Measurements from ENCODE around the gene CERS2.
"Not testable (repeated sequence)": the region's sequence is repeated elsewhere in the genome, so short reads cannot be mapped to it uniquely, and the experiment has no call there.

The CERS2 gene

DNA sequence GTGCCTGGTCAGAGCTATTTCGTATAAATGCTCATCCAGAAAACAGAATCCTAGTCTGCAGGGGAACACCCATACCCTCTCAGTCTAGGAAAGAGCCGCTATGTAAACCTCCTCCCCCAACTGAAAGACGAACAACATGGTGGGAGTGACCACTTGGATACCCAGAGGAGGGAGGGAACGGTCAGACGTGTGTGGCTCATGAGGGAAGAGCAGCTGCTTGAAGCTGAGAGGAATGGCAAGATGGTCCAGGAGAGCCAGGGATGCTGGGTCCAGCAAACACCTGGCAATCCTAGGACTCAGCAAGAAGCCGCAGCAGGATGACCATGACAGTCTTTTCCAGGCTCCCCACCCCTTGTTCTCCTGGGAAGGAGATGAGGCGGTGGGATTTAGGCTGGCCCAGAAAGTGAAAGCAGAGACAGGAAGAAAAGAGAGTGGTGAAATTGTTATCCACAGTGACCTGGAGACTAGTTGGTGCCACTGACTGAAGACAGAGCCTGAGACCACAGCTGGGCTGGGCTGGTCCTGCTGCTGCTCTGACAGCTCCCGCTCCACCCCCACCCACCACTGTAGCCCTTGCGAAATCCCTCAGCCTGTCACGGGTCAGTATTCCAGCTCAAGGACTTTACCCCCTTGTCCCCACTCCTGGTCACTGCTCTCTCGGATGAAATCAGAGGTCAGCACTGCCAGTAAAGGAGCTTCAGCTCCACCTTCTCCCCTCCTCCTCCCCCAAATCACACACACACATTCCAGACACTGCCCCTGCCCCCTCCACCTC is 3.6 kb downstream of the CERS2 start:
- no peak for DNase-seq (ENCODE audit: low spot score)
- no peak for FAIRE-seq

DNA sequence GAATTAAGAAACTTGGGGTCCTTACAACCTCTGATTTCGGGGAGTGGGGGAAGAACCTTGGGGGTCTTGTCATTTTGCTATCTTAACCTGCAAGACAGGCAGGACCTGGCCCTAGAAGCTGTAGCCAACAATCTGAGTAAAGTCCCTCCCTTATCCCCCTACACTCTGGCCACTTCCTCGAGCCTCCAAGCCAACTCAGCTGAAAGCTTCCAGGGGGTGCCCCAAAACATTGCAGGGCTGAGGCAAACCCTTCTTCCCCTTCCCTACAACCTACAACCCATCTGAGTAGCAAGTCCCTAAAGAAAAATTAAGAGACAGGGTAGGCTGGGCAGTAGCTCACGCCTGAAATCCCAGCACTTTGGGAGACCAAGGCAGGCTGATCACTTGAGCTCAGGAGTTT is 5.0 kb downstream of the CERS2 start:
- FAIRE-seq (no peak), DNase-seq (ENCODE audit: low spot score) (no peak)

DNA sequence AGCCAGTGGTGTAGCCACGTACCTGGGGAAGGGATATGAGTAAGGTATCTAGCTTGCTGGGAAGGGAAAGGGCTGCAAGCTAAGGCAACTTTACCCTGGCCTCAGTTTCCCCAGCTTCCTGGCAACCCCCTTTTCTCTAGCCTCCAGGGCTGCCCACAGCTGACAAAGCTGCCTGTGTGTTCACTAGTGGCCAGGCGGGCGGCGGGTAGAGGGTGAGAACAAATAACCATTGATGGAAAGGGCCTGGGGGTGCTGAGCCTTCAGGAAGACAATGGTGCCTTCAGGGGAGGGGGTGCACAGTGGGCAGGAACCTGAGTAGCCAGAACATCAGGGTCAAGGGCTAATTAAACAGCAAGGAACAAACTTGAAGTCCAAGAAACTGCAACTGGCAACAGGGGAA is 6.1 kb downstream of the CERS2 start:
- FAIRE-seq (no peak), DNase-seq (ENCODE audit: low spot score) (no peak)

DNA sequence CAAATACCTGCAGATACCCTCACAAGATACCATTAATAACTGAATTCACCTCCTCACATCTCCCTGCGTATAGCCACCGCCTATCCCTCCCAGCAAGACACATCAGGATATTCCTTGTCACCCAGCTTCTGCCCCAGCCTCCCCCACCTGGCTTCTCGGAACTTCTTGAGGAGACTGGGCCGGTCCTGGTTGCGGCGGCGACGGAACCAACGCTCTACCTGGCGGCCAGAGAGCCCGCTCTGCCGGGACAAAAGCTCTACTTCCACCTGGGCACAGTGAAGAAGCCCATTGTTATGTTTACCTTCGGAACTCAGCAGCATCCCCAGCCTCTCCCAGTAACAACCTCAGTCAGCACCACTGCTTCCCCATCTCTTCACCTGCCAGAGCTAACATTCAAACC is 6.7 kb downstream of the CERS2 start:
- FAIRE-seq (no peak), DNase-seq (ENCODE audit: low spot score) (no peak)

DNA sequence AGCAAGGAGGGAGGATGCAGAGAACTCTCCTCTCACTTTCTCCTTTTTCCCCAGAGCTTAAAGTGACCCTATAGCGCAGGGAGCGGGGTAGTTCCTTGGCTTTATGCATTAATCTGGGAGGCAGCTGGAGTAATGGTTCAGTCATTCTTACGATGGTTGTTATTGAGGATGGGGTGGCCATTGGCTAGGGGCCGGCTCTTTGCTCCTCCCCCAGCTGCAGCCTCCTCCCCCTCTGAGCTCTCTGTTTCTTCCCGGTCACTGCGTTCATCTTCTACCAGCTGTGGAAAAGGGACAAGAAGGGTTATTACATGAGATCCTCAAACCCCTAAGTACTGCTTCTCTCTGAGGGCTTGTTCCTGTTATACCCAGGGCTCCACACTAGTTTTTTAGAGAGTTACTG is 8.6 kb downstream of the CERS2 start:
- FAIRE-seq: no peak
- no peak for DNase-seq (ENCODE audit: low spot score)

DNA sequence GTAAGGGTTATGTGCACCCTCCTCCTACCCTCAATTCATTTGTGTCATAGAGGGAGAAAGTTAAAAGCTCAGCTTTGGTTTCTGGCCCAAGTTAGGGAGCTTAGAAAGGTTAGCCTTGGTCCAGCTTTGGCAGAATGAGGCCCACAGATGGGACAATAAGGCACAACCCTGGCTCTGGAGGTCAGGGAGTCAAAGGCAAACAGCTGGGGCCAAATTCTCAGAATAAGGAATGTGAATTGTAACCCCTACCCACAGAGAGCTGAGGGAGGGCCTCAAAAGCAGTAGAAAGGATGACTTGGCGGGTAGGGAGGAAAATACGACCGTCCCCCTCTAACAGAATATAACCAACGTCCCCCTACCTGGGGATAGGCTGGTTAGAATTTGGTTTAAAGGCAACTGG is 9.0 kb downstream of the CERS2 start:
- no peak for FAIRE-seq
- no peak for DNase-seq (ENCODE audit: low spot score)

DNA sequence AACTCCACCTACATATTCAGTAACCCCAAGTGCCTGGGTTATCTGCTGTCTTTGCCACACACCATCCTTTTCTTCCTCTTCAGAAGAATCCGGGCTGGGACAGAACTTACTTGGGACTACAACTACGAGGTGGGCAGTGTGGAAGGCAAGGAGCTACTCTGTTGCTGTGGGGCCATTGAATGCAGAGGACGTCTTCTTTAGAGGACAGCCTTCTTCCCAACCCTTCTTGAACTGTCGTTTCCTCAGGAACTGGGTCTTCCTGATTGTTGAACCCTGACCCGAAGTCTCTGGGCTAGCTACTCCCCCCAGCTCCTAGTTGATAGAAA is 10.5 kb downstream of the CERS2 start:
- FAIRE-seq: no peak
- DNase-seq (ENCODE audit: low spot score): no peak

DNA sequence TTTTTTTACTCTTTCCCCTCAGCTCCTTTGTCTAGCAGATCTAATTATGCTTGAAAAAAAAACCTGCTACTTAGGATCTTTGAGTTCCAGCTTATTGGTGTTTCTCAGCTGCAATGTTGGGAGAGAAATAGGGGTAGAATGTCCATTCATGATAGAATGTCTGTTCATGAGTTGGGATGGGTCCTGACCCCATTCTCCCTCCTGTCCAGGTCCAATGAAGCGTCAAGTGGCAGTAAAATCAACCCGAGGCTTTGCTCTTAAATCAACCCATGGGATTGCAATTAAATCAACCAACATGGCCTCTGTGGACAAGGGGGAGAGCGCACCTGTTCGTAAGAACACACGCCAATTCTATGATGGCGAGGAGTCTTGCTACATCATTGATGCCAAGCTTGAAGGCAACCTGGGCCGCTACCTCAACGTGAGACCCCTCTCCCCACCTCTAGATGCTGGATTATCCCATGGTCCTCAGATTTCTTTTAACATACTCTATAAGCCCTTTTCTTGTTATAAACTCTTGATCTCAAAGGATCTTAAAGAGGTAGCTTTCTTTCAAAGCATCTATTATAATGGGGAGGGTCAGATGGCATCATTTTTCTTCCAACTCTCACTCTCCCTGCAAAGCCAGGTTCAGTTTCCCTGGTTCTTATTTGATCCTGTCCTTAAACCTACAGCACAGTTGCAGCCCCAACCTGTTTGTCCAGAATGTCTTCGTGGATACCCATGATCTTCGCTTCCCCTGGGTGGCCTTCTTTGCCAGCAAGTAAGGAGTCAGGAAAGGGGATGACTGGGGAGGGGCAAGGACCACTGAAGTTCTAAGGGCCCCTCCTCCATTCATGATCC is 11.1 kb downstream of the CERS2 start:
- FAIRE-seq (no peak), DNase-seq (ENCODE audit: low spot score) (no peak)

DNA sequence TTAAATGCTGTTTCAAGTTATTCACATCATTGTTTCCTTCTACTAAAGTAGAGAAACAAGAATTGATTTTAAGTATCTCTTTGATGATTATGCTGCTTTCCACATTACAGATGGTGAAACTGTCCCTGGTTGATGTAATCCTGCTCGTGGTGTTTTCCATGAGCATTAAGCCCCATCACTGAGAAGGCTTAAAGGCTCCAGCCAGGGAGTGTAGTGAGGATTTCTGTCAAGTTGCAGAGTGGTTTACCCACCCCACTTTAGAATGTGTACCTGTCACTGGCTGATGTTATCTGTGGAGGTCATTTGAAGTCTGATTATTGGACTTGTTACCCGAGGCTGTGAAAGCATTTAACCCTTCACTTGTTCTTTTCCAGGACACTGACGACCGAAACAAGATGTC is 12.9 kb downstream of the CERS2 start:
- DNase-seq (ENCODE audit: low spot score) (no peak), FAIRE-seq (no peak)

DNA sequence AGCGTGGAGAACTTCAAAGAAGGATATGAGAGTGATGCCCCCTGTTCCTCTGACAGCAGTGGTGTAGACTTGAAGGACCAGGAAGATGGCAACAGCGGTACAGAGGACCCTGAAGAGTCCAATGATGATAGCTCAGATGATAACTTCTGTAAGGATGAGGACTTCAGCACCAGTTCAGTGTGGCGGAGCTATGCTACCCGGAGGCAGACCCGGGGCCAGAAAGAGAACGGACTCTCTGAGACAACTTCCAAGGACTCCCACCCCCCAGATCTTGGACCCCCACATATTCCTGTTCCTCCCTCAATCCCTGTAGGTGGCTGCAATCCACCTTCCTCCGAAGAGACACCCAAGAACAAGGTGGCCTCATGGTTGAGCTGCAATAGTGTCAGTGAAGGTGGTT is 14.0 kb downstream of the CERS2 start:
- no peak for DNase-seq (ENCODE audit: low spot score)
- no peak for FAIRE-seq

DNA sequence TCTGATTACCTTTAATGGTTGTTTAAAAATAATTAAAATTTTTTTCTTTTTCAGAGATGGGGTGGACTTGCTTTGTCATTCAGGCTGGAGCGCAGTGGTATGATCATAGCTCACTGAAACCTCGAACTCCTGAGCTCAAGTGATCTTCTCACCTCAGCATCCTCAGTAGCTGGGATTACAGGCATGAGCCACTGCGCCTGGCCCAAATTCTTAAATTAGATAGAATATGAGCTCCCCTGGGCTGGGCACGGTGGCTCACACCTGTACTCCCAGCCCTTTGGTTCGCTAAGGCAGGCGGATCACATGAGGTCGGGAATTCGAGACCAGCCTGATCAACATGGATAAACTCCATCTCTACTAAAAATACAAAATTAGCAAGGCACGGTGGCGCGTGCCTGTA is 17.0 kb downstream of the CERS2 start:
- FAIRE-seq: no peak
- no peak for DNase-seq (ENCODE audit: low spot score)

DNA sequence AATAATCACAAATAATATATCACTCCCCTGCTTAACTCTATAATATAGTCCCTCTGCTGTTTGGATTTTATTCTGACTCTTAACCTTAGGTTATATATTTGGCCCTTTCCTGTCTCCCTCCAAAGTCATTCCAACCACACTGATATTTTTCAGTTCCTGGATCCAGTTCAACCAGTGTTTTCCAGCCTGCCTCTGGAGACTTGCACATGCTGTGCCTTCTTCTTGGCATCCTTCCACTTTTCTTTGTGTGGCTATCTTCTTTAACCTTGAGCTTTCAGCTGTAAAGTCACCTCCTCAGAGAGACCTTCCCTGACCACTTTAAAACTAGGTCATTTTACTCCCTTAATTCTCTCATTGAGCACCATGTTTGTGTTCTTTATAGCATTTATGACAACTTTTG is 19.4 kb downstream of the CERS2 start:
- no peak for FAIRE-seq

DNA sequence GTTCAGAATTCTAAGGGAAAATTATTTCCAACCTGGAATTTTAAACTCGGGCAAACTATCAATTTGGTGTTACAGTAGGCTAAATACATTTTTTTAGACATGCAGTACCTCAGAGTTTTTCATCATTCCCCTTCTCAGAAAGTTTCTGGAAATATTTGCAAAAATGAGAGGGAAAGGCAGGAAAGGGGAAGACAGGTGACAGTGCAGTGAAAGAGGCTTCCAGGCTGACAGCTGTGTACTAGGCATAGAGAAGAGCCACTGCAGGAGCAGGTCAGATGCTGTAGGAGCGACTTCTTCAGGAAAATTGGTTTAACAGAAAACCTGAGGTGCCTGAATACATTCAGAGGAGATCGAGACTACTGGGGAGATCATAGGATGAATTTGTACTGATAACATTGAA is 19.9 kb downstream of the CERS2 start:
- no peak for DNase-seq (ENCODE audit: low spot score)
- FAIRE-seq: no peak

More for the DNA sequence above, 19.4 kb downstream of the CERS2 start:
- no peak for DNase-seq (ENCODE audit: low spot score)

DNA sequence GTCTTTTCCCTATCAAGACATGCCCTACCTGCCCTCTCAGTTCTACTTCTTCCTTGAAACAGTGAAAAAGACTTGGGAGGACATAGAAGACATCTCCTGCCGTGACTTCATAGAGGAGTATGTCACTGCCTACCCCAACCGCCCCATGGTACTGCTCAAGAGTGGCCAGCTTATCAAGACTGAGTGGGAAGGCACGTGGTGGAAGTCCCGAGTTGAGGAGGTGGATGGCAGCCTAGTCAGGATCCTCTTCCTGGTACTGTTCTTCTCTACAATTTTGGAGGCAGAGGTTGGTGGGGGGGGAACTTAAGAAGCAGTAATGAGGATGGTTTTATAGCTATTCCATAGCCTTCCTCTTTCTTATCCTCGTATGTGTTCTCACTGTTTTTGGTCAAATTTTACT is 29.8 kb downstream of the CERS2 start:
- no peak for FAIRE-seq
- DNase-seq (ENCODE audit: low spot score): no peak

DNA sequence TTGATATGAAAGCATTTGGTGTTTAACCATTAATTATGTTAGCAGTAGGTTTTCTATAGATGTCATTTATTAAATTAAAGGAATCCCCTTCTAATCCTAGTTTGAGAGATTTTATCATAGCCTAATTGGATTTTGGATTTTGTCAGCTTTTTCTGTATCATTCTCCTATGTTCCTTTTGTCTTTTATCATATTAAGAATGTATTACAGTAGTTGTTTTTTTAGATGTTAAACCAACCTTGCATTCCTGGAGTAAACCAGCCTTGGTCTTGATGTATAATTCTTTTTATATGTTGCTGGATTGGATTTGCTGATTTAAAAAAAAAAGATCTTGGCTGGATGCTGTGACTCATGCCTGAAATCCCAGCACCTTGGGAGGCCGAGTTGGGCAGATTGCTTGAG is 42.9 kb downstream of the CERS2 start:
- FAIRE-seq: no peak
- DNase-seq (ENCODE audit: low spot score): no peak

DNA sequence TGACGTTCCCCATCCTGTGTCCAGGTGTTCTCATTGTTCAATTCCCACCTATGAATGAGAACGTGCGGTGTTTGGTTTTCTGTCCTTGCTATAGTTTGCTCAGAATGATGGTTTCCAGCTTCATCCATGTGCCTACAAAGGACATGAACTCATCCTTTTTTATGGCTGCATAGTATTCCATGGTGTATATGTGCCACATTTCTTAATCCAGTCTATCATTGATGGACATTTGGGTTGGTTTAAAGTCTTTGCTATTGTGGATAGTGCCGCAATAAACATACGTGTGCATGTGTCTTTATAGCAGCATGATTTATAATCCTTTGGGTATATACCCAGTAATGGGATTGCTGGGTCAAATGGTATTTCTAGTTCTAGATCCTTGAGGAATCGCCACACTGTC is 45.9 kb downstream of the CERS2 start:
- FAIRE-seq; DNase-seq (ENCODE audit: low spot score): not testable (repeated sequence)

DNA sequence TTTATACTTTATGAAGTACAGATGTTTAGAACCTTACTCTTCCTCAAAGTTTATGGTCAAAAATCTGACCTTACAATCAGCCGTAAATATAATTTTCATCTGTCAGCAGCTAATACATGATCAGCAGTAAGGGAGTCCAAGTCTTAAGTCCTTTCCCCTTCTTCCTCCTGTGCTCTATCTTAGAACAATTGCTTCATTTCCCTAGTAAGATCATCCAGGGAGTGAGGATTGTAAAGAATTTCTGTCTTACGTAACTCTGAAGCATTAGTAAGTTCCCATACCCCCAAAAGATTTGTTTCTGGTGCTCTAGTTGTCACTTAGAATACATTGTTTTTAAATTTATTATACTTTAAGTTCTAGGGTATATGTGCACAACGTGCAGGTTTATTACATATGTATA is 46.3 kb downstream of the CERS2 start:
- DNase-seq (ENCODE audit: low spot score) (no peak), FAIRE-seq (no peak)

DNA sequence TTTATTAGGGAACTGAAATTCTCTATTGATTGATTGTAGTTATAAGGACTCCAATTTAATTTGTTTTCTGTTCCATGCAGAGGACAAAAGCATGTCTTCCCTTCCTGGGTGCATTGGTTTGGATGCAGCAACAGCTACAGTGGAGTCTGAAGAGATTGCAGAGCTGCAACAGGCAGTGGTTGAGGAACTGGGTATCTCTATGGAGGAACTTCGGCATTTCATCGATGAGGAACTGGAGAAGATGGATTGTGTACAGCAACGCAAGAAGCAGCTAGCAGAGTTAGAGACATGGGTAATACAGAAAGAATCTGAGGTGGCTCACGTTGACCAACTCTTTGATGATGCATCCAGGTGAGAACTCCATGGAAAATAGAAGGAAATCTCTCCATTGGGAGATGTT is 47.0 kb downstream of the CERS2 start:
- FAIRE-seq (no peak), DNase-seq (ENCODE audit: low spot score) (no peak)

DNA sequence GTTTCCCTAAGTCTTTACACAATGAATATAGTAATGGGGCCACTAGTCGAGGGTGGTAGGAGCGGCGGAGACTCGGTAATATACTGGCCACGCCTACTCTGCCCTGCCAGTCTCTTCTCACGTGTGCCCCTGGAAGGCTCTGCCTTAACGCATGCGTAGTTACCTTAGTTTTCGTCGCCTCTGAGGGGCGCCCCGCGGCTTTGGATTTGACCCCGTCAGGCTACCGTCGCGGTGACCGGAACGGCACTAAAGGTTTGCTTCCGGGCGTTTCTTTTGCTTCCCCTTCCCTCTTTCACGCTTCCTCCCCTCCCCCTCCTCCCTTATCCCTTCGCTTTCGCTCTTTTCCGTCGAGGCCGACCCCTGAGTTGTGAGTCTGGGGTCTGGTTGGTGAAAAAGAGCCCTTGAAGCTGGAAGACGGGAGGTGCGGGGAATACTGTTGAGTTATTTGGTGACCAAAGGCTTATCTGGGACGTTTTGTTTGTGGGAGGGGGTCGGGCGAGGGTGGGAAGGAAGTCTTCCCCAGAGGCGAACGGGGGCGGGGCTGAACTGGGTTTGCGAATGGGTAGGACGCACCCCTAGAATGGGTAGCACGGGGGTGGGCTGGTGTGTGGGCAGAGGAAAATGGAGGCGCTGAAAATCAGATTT is 48.4 kb downstream of the CERS2 start, which contains the start of gene SETDB1:
Gene SETDB1, plus strand, starts transcription at position 267 of the 645 bp plus-strand sequence. CDS start 1,352 bp downstream, outside the sequence.
- DNase-seq (ENCODE audit: low spot score) (peak; percentile 97), FAIRE-seq (no peak)

DNA sequence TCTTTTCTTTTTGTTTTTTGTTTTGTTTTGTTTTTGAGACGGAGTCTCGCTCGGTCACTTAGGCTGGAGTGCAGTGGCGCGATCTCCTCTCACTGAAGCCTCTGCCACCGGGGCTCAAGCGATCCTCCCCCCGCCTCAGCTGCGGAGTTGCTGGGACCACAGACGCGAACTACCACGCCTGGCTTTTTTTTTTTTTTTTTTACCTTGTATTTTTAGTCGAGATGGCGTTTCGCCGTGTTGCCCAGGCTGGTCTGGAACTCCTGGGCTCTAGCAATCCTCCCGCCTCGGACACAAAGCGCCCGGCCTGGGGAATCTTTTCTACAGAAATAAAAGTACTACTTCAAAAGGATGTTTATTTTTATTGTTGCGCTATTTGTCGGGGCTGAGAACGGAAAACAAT is 49.6 kb downstream of the CERS2 start:
- no peak for FAIRE-seq
- no peak for DNase-seq (ENCODE audit: low spot score)

DNA sequence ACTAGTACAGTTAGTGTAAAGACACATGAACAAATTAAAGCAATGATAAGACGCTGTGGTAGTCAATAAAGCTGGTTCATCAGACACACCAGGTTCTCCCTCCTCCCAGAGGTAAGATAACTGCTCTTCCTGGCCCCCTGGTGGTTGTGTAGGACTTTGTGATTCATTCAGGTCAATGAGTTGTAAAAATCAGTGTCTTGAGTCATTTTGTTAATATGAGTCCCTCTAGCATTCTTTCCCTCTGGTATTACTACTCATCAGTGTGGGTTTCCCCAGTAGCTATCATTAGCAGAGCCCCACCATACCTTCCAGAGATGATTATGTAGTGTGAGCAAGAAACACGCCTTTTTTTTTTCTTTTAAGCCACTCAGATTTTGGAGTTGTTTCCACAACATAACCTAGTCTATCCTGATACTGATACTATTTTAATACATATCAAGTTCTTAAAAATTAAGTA is 52.1 kb downstream of the CERS2 start:
- FAIRE-seq (no peak), DNase-seq (ENCODE audit: low spot score) (peak; percentile 75)

DNA sequence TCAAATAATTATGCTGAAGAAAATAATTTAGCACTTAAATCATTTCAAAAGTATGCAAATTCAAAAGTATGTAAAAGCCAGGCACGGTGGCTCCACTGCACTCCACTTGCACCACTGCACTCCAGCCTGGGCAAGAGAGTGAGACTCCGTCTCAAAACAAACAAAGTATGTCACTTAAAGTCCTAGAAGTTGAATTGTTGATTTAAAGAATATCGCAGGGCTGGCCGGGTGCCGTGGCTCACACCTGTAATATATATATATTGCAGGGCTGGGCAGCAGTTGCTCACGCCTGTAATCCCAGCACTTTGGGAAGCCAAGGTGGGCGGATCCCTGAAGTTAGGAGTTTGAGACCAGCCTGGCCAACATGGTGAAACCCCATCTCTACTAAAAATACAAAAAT is 57.2 kb downstream of the CERS2 start:
- no peak for FAIRE-seq

More for the DNA sequence above, 57.2 kb downstream of the CERS2 start:
- DNase-seq (ENCODE audit: low spot score): no peak

Measured in urothelium cell line (cell line).